SK-N-SH treated with all-trans-retinoic acid at 6 μM for 48 hours (cell line): ENCODE results near the gene RAC3.

ENCODE experiments used
- ATAC-seq: fragments of 200-7000 bp; cut with Tn5 transposase; 3 replicates; pipeline ENCODE4 v1.9.1; 2020; ENCODE audit warnings: mild to moderate bottlenecking, moderate library complexity
- BACH2 ChIP-seq: fragments of 250-450 bp; sonication (Bioruptor Pico); IDR thresholded peaks from 2 replicates; pipeline ENCODE4 v1.9.0; 2021; ENCODE audit warnings: mild to moderate bottlenecking, borderline replicate concordance
- CSDC2 ChIP-seq: fragments of 250-450 bp; sonication (Bioruptor Pico); IDR thresholded peaks from 2 replicates; pipeline ENCODE4 v1.5.0; 2020; ENCODE audit warnings: mild to moderate bottlenecking, moderate library complexity
- ESRRG ChIP-seq: fragments of 250-450 bp; sonication (Bioruptor Pico); IDR thresholded peaks from 2 replicates; pipeline ENCODE4 v1.6.1; 2021; ENCODE audit warnings: mild to moderate bottlenecking
- GLIS3 ChIP-seq: fragments of 250-450 bp; sonication (Bioruptor Pico); IDR thresholded peaks from 2 replicates; pipeline ENCODE4 v1.5.0; 2020; ENCODE audit warnings: mild to moderate bottlenecking, moderate library complexity
- ISL1 ChIP-seq: fragments of 250-450 bp; sonication (Bioruptor Pico); IDR thresholded peaks from 2 replicates; pipeline ENCODE4 v2.1.2; 2022; ENCODE audit warnings: mild to moderate bottlenecking, moderate library complexity
- OSR1 ChIP-seq: fragments of 250-450 bp; sonication (Bioruptor Pico); IDR thresholded peaks from 2 replicates; pipeline ENCODE4 v1.8.0; 2022; ENCODE audit warnings: moderate library complexity, mild to moderate bottlenecking, inconsistent platforms
- PATZ1 ChIP-seq: fragments of 250-450 bp; sonication (Bioruptor Pico); IDR thresholded peaks from 2 replicates; pipeline ENCODE4 v1.8.0; 2020; ENCODE audit warnings: mild to moderate bottlenecking, moderate library complexity, borderline replicate concordance
- RARB ChIP-seq: fragments of 250-450 bp; sonication (Bioruptor Pico); IDR thresholded peaks from 2 replicates; pipeline ENCODE4 v1.8.0; 2021; ENCODE audit warnings: mild to moderate bottlenecking, moderate library complexity
- SNAI2 ChIP-seq: fragments of 250-450 bp; sonication (Bioruptor Pico); IDR thresholded peaks from 2 replicates; pipeline ENCODE4 v1.5.0; 2020; ENCODE audit warnings: mild to moderate bottlenecking, moderate library complexity
- TOX ChIP-seq: fragments of 250-450 bp; sonication (Bioruptor Pico); IDR thresholded peaks from 2 replicates; pipeline ENCODE4 v1.8.0; 2021; ENCODE audit warnings: mild to moderate bottlenecking, moderate library complexity, borderline replicate concordance
- TSHZ2 ChIP-seq: fragments of 250-450 bp; sonication (Bioruptor Pico); IDR thresholded peaks from 2 replicates; pipeline ENCODE4 v1.5.0; 2020; ENCODE audit warnings: mild to moderate bottlenecking, moderate library complexity
- ZC3H10 ChIP-seq: fragments of 250-450 bp; sonication (Bioruptor Pico); IDR thresholded peaks from 2 replicates; pipeline ENCODE4 v1.5.1; 2021; ENCODE audit warnings: mild to moderate bottlenecking, moderate library complexity
- ZFP3 ChIP-seq: fragments of 250-450 bp; sonication (Bioruptor Pico); IDR thresholded peaks from 2 replicates; pipeline ENCODE4 v1.5.0; 2020; ENCODE audit warnings: mild to moderate bottlenecking, moderate library complexity
- ZFP30 ChIP-seq: fragments of 450-650 bp; formaldehyde crosslinking; IDR thresholded peaks from 2 replicates; pipeline ENCODE4 v1.5.0; 2022; ENCODE audit warnings: mild to moderate bottlenecking, moderate library complexity
- ZNF565 ChIP-seq: fragments of 450-650 bp; formaldehyde crosslinking; conservative IDR thresholded peaks from 2 replicates; pipeline ENCODE4 v1.5.0; 2020; ENCODE audit warnings: low read depth, mild to moderate bottlenecking, moderate library complexity
- ZNF70 ChIP-seq: fragments of 450-650 bp; formaldehyde crosslinking; IDR thresholded peaks from 2 replicates; pipeline ENCODE4 v1.5.0; 2020; ENCODE audit warnings: mild to moderate bottlenecking, moderate library complexity
- ZNF8 ChIP-seq: fragments of 450-650 bp; formaldehyde crosslinking; IDR thresholded peaks from 2 replicates; pipeline ENCODE4 v1.5.0; 2020; ENCODE audit warnings: mild to moderate bottlenecking, moderate library complexity
- TF ChIP-seq, protein P1 (sequence below): fragments of 250-450 bp; sonication (Bioruptor Pico); IDR thresholded peaks from 2 replicates; pipeline ENCODE4 v1.8.0; 2021; ENCODE audit warnings: low read depth, mild to moderate bottlenecking, moderate library complexity, borderline replicate concordance

The RAC3 gene

GRCh38 chr17:82016061-82016874, 15.2 kb upstream of the RAC3 start (continued):
- TF ChIP-seq, protein P1, sequence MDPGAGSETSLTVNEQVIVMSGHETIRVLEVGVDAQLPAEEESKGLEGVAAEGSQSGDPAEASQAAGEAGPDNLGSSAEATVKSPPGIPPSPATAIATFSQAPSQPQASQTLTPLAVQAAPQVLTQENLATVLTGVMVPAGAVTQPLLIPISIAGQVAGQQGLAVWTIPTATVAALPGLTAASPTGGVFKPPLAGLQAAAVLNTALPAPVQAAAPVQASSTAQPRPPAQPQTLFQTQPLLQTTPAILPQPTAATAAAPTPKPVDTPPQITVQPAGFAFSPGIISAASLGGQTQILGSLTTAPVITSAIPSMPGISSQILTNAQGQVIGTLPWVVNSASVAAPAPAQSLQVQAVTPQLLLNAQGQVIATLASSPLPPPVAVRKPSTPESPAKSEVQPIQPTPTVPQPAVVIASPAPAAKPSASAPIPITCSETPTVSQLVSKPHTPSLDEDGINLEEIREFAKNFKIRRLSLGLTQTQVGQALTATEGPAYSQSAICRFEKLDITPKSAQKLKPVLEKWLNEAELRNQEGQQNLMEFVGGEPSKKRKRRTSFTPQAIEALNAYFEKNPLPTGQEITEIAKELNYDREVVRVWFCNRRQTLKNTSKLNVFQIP (CRISPR knock-in tag), result no peak
- no peak for TF ChIP-seq ZNF8
- no peak for TF ChIP-seq TOX (CRISPR knock-in tag)
- TF ChIP-seq ZNF565, result no peak
- TF ChIP-seq ISL1 (CRISPR knock-in tag), result no peak
- TF ChIP-seq ZFP30 (CRISPR knock-in tag), result no peak
- no peak for TF ChIP-seq ESRRG
- TF ChIP-seq ZC3H10, result no peak

DNA sequence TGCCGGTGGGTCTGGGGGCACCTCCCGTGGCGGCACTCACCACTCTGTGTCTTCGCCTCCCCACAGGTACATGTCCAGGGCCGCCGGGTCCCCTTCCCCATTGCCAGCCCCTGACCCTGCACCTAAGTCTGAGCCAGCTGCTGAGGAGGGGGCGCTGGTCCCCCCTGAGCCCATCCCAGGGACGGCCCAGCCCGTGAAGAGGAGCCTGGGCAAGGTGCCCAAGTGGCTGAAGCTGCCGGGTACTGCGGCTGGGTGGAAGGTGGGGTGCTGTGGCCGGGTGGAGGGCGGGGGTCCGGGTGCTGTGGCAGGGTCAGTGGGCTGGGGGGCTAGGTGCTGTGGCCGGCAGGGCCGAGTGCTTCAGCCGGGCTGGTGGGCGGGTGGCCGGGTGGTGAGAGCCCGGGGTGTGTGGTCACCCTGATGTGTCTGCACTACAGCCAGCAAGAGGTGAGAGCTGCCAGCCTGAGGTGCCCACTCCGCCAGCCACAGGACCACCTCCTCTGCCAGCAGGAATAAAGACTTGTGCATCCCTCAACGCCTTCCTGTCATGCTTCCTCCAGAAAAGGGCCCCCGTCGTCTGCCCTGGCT, 14.5 kb upstream of the RAC3 start:
- TF ChIP-seq CSDC2 (CRISPR knock-in tag), result no peak
- TF ChIP-seq ZFP30 (CRISPR knock-in tag), result no peak
- no peak for TF ChIP-seq ZNF565
- TF ChIP-seq, protein P1 (CRISPR knock-in tag), result no peak
- TF ChIP-seq PATZ1 (CRISPR knock-in tag), result no peak
- no peak for TF ChIP-seq SNAI2 (CRISPR knock-in tag)
- TF ChIP-seq ZNF70 (CRISPR knock-in tag), result no peak
- TF ChIP-seq ESRRG, result no peak
- TF ChIP-seq BACH2 (CRISPR knock-in tag), result no peak
- no peak for TF ChIP-seq ZFP3 (CRISPR knock-in tag)
- TF ChIP-seq GLIS3 (CRISPR knock-in tag), result no peak
- no peak for ATAC-seq

GRCh38 chr17:82017612-82018151, 13.8 kb upstream of the RAC3 start:
- TF ChIP-seq ZNF70 (CRISPR knock-in tag) (no peak), BACH2 (CRISPR knock-in tag) (no peak), CSDC2 (CRISPR knock-in tag) (no peak), RARB (CRISPR knock-in tag) (no peak), OSR1 (CRISPR knock-in tag) (no peak), ESRRG (no peak), PATZ1 (CRISPR knock-in tag) (no peak)
- TF ChIP-seq, all 23 proteins: peak for 0
- ATAC-seq, result no peak

- ATAC-seq, result no peak
- TF ChIP-seq OSR1 (CRISPR knock-in tag), result no peak
- no peak for TF ChIP-seq BACH2 (CRISPR knock-in tag)
- TF ChIP-seq TSHZ2 (CRISPR knock-in tag), result no peak
- TF ChIP-seq, all 23 proteins: peak for 0
Measured at GRCh38 chr17:82018152-82018988, 13.1 kb upstream of the RAC3 start.
